K562 (cell line): ENCODE measurements around the gene BRD3OS. TPM values are rescaled to one million over a fixed set of nuclear protein-coding genes. Genes with fewer than 3 reads are reported as not detected.

Source experiments
- CSDE1 ChIP-seq, 2 experiments: fragments of 450-650 bp; IDR thresholded peaks; 2 replicates each; pipeline ENCODE4 v1.6.1; 2016; ENCODE audit warnings: mild to moderate bottlenecking in 1 of 2
- ESRRA ChIP-seq: fragments of 450-650 bp; IDR thresholded peaks from 2 replicates; pipeline ENCODE4 v1.6.1; 2014; ENCODE audit warnings: low read depth, mild to moderate bottlenecking, moderate library complexity, borderline replicate concordance
- HNRNPLL ChIP-seq: fragments of 200-400 bp; formaldehyde crosslinking; IDR thresholded peaks from 2 replicates; pipeline ENCODE4 v1.6.1; 2017; ENCODE audit warnings: low read length, low read depth, mild to moderate bottlenecking; ENCODE audit not compliant: poor library complexity, severe bottlenecking
- MTF1 ChIP-seq: fragments of 250-450 bp; sonication (Bioruptor Pico); IDR thresholded peaks from 2 replicates; pipeline ENCODE4 v1.9.0; 2021; ENCODE audit warnings: moderate library complexity, mild to moderate bottlenecking, inconsistent platforms, borderline replicate concordance
- PHF20 ChIP-seq: fragments of 450-650 bp; IDR thresholded peaks from 2 replicates; pipeline ENCODE4 v1.6.1; 2018; ENCODE audit not compliant: partially characterized antibody
- PML ChIP-seq: IDR thresholded peaks from 2 replicates; pipeline ENCODE4 v1.6.1; 2012; ENCODE audit warnings: low read length, inconsistent platforms
- SNIP1 ChIP-seq: fragments of 450-650 bp; IDR thresholded peaks from 2 replicates; pipeline ENCODE4 v1.7.1; 2017; ENCODE audit warnings: low read depth, mild to moderate bottlenecking
- TFAM ChIP-seq: fragments of 250-450 bp; sonication (Bioruptor Pico); conservative IDR thresholded peaks from 2 replicates; pipeline ENCODE4 v1.5.0; 2021; ENCODE audit warnings: mild to moderate bottlenecking, moderate library complexity
- ZNF224 ChIP-seq: sonication (generic); formaldehyde crosslinking; IDR thresholded peaks from 2 replicates; pipeline ENCODE4 v1.8.0; 2022; ENCODE audit warnings: mild to moderate bottlenecking, missing genetic modification reagents
- ZNF589 ChIP-seq: fragments of 200-800 bp; sonication (Bioruptor generic); IDR thresholded peaks from 2 replicates; pipeline ENCODE4 v1.6.1; 2016; ENCODE audit warnings: low read depth, missing genetic modification characterization, missing compliant biosample characterization
- ZNF696 ChIP-seq: fragments of 250-450 bp; sonication (Bioruptor Pico); conservative IDR thresholded peaks from 2 replicates; pipeline ENCODE4 v1.4.0; 2020; ENCODE audit warnings: mild to moderate bottlenecking, moderate library complexity
- polyA plus RNA-seq, 8 experiments: library from polyadenylated mRNA; depleted of rRNA in 4 of 8; stranded (reverse) in 5 of 8; unstranded in 3 of 8; fragments of >200 nt; fragmentation: Nextera tagmentation in 2 of 8; fragmentation: Illumina TruSeq in 1 of 8; extraction: Ambion mirVana in 2 of 8; extraction: Trizol in 1 of 8; gene quantifications; 2 replicates each; pipeline versions ENCODE4 v1.2.1 to v1.2.3, GENCODE V29; 2011 to 2014; ENCODE audit warnings: inconsistent platforms in 1 of 8, missing spikeins in 1 of 8
- total RNA-seq, 7 experiments: library from RNA; depleted of rRNA in 6 of 7; stranded (reverse); fragments of >200 nt in 6 of 7; fragmentation: Illumina TruSeq in 2 of 7; extraction: Trizol in 2 of 7; gene quantifications; 2 replicates each; pipeline versions ENCODE4 v1.2.1 to v1.2.3, GENCODE V29; 2011 to 2021; ENCODE audit warnings: low replicate concordance in 1 of 7
- TF ChIP-seq, protein P1 (sequence below): fragments of 200-800 bp; sonication (Bioruptor generic); IDR thresholded peaks from 2 replicates; pipeline ENCODE4 v1.6.1; 2017; ENCODE audit warnings: missing genetic modification characterization, missing compliant biosample characterization
- TF ChIP-seq, protein P2 (sequence below), 2 experiments: fragments of 450-650 bp in 1 of 2; IDR thresholded peaks; 2 replicates each; pipeline ENCODE4 v1.6.1; 2011 to 2017; ENCODE audit warnings: low read depth in 2 of 2, antibody characterized with exemption in 1 of 2, borderline replicate concordance in 1 of 2, low read length in 1 of 2, mild to moderate bottlenecking in 1 of 2, mixed read lengths in 1 of 2; ENCODE audit not compliant: control insufficient read depth in 1 of 2
- TF ChIP-seq, protein P3 (sequence below): fragments of 250-450 bp; sonication (Bioruptor Pico); IDR thresholded peaks from 2 replicates; pipeline ENCODE4 v1.5.0; 2020; ENCODE audit warnings: mild to moderate bottlenecking
- TF ChIP-seq, protein P4 (sequence below): sonication (generic); IDR thresholded peaks from 2 replicates; pipeline ENCODE4 v1.6.1; 2016
- TF ChIP-seq, protein P5 (sequence below): sonication (generic); formaldehyde crosslinking; IDR thresholded peaks from 2 replicates; pipeline ENCODE4 v1.8.1; 2022; ENCODE audit warnings: missing genetic modification reagents
- TF ChIP-seq, protein P6 (sequence below): fragments of 450-650 bp; IDR thresholded peaks from 2 replicates; pipeline ENCODE4 v1.6.1; 2018; ENCODE audit warnings: mild to moderate bottlenecking, low read depth; ENCODE audit not compliant: partially characterized antibody

BRD3OS gene
- total and polyA plus RNA-seq, 9 of the 15 experiments (the other 6 are each of a cell fraction or from before 2014, with no cell fraction given): 1.1 to 8.7 (median 5.9) TPM

DNA sequence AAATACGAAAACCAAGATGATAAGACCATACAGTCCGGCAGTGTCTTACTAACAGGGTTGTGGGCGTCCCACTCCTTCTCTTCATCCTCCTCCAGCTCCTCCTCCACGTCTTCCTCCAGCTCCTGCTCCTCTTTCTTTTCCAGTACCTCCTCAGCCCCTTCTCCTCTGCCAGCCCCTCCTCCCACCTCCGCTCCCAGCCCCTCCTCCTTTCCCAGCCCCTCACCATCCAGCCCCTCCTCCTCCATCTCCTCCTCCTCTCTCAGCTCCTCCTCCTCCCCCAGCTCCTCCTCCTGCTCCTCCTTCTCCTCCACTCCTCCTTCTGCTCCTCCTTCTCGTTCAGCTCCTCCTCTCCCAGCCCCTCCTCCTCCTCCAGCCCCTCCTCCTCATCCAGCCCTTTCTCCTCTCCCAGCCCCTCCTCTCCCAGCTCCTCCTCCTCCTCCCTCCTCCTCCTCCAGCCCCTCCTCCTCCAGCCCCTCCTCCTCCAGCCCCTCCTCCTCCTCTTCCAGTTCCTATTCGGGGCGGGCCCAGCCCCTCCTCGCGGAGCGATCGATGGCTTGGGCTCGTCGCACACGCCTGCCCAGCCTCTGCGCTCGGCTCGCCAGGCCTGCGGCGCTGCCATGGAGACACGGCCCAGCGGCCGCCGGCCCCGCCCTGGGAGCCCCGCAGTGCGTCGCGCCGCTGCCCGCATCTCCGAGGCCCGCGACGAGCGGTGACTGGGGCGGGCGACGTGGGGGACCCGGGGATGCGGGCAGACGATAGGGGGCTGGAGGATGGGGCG lies at the start of gene BRD3OS (continued):
- TF ChIP-seq, protein P1, sequence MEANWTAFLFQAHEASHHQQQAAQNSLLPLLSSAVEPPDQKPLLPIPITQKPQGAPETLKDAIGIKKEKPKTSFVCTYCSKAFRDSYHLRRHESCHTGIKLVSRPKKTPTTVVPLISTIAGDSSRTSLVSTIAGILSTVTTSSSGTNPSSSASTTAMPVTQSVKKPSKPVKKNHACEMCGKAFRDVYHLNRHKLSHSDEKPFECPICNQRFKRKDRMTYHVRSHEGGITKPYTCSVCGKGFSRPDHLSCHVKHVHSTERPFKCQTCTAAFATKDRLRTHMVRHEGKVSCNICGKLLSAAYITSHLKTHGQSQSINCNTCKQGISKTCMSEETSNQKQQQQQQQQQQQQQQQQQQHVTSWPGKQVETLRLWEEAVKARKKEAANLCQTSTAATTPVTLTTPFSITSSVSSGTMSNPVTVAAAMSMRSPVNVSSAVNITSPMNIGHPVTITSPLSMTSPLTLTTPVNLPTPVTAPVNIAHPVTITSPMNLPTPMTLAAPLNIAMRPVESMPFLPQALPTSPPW (CRISPR knock-in tag): peak; percentile 96
- TF ChIP-seq, protein P2, sequence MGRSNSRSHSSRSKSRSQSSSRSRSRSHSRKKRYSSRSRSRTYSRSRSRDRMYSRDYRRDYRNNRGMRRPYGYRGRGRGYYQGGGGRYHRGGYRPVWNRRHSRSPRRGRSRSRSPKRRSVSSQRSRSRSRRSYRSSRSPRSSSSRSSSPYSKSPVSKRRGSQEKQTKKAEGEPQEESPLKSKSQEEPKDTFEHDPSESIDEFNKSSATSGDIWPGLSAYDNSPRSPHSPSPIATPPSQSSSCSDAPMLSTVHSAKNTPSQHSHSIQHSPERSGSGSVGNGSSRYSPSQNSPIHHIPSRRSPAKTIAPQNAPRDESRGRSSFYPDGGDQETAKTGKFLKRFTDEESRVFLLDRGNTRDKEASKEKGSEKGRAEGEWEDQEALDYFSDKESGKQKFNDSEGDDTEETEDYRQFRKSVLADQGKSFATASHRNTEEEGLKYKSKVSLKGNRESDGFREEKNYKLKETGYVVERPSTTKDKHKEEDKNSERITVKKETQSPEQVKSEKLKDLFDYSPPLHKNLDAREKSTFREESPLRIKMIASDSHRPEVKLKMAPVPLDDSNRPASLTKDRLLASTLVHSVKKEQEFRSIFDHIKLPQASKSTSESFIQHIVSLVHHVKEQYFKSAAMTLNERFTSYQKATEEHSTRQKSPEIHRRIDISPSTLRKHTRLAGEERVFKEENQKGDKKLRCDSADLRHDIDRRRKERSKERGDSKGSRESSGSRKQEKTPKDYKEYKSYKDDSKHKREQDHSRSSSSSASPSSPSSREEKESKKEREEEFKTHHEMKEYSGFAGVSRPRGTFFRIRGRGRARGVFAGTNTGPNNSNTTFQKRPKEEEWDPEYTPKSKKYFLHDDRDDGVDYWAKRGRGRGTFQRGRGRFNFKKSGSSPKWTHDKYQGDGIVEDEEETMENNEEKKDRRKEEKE (IDR thresholded peaks at IDR 0.05; ENCODE audit: borderline replicate concordance in 1 of 2, control insufficient read depth in 1 of 2, low read depth in 2 of 2, low read length in 1 of 2): no peak
- no peak for TF ChIP-seq PHF20
- no peak for TF ChIP-seq ZNF224 (CRISPR knock-in tag)
- TF ChIP-seq, protein P3, sequence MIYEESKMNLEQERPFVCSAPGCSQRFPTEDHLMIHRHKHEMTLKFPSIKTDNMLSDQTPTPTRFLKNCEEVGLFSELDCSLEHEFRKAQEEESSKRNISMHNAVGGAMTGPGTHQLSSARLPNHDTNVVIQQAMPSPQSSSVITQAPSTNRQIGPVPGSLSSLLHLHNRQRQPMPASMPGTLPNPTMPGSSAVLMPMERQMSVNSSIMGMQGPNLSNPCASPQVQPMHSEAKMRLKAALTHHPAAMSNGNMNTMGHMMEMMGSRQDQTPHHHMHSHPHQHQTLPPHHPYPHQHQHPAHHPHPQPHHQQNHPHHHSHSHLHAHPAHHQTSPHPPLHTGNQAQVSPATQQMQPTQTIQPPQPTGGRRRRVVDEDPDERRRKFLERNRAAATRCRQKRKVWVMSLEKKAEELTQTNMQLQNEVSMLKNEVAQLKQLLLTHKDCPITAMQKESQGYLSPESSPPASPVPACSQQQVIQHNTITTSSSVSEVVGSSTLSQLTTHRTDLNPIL (CRISPR knock-in tag): no peak
- TF ChIP-seq PML: no peak
- TF ChIP-seq ZNF589: no peak
- no peak for TF ChIP-seq CSDE1 (IDR thresholded peaks at IDR 0.05)
- no peak for TF ChIP-seq SNIP1
- TF ChIP-seq, protein P4, sequence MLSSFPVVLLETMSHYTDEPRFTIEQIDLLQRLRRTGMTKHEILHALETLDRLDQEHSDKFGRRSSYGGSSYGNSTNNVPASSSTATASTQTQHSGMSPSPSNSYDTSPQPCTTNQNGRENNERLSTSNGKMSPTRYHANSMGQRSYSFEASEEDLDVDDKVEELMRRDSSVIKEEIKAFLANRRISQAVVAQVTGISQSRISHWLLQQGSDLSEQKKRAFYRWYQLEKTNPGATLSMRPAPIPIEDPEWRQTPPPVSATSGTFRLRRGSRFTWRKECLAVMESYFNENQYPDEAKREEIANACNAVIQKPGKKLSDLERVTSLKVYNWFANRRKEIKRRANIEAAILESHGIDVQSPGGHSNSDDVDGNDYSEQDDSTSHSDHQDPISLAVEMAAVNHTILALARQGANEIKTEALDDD: no peak
- TF ChIP-seq MTF1 (CRISPR knock-in tag): no peak
- TF ChIP-seq ESRRA: no peak
- no peak for TF ChIP-seq TFAM
- TF ChIP-seq, protein P5, sequence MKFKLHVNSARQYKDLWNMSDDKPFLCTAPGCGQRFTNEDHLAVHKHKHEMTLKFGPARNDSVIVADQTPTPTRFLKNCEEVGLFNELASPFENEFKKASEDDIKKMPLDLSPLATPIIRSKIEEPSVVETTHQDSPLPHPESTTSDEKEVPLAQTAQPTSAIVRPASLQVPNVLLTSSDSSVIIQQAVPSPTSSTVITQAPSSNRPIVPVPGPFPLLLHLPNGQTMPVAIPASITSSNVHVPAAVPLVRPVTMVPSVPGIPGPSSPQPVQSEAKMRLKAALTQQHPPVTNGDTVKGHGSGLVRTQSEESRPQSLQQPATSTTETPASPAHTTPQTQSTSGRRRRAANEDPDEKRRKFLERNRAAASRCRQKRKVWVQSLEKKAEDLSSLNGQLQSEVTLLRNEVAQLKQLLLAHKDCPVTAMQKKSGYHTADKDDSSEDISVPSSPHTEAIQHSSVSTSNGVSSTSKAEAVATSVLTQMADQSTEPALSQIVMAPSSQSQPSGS (CRISPR knock-in tag): no peak
- no peak for TF ChIP-seq ZNF696 (CRISPR knock-in tag)
- TF ChIP-seq, protein P6, sequence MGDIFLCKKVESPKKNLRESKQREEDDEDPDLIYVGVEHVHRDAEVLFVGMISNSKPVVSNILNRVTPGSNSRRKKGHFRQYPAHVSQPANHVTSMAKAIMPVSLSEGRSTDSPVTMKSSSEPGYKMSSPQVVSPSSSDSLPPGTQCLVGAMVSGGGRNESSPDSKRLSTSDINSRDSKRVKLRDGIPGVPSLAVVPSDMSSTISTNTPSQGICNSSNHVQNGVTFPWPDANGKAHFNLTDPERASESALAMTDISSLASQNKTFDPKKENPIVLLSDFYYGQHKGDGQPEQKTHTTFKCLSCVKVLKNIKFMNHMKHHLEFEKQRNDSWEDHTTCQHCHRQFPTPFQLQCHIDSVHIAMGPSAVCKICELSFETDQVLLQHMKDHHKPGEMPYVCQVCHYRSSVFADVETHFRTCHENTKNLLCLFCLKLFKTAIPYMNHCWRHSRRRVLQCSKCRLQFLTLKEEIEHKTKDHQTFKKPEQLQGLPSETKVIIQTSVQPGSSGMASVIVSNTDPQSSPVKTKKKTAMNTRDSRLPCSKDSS: peak; percentile 18
- peak; percentile 25 for TF ChIP-seq HNRNPLL
